IMR-90 (cell line): Measurements from ENCODE around the gene PNKP. TPM values are rescaled to one million over a fixed set of nuclear protein-coding genes. Genes with fewer than 3 reads are reported as not detected.

ENCODE experiments used
- ATAC-seq: fragments of 200-7000 bp; cut with Tn5 transposase; 2 replicates; pipeline ENCODE4 v1.9.1; 2020; ENCODE audit warnings: low read depth, mild to moderate bottlenecking, moderate library complexity
- BruUV-seq: library from RNA; stranded (reverse); fragments of 400-500 nt; replicated peaks from 2 replicates; lab custom pipeline; 2021; lab: Mats Ljungman, UMichigan
- CTCF ChIA-PET: fragments of 300-600 bp; formaldehyde crosslinking; extraction: SDS; loops from one replicate; lab custom pipeline; 2021; ENCODE audit warnings: antibody characterized with exemption; lab: Yijun Ruan, JAX
- POLR2A ChIA-PET: fragments of 300-600 bp; sonication (Branson Sonifier 250); formaldehyde crosslinking; loops from one replicate; lab custom pipeline; 2022; ENCODE audit warnings: antibody characterized with exemption; ENCODE audit not compliant: unreplicated experiment; lab: Charles Lee
- DNase-seq: peaks from one replicate; pipeline ENCODE4 v3.0.0; 2013
- H2AFZ ChIP-seq: replicated peaks from 2 replicates; pipeline ENCODE3; 2013; ENCODE audit warnings: low read length, mild to moderate bottlenecking; ENCODE audit not compliant: poor library complexity
- H2AK5ac ChIP-seq: 2 replicates; pipeline ENCODE4 v1.6.1; 2013; ENCODE audit warnings: low read depth, low read length, inconsistent platforms
- H2AK9ac ChIP-seq: replicated peaks from 2 replicates; pipeline ENCODE3; 2013; ENCODE audit warnings: mild to moderate bottlenecking, low read depth, low read length, moderate library complexity; ENCODE audit not compliant: poor library complexity
- H2BK120ac ChIP-seq: 2 replicates; pipeline ENCODE4 v1.6.1; 2013; ENCODE audit warnings: low read depth, low read length, inconsistent platforms
- H2BK15ac ChIP-seq: 3 replicates; pipeline ENCODE4 v1.6.1; 2013; ENCODE audit warnings: low read depth, low read length, inconsistent platforms
- H2BK20ac ChIP-seq: 2 replicates; pipeline ENCODE4 v1.6.1; 2013; ENCODE audit warnings: low read depth, mild to moderate bottlenecking, inconsistent platforms, low read length, moderate library complexity
- H2BK5ac ChIP-seq: 2 replicates; pipeline ENCODE4 v1.6.1; 2013; ENCODE audit warnings: mild to moderate bottlenecking, low read depth, low read length, inconsistent platforms; ENCODE audit not compliant: poor library complexity, severe bottlenecking
- H3K14ac ChIP-seq: replicated peaks from 2 replicates; pipeline ENCODE4 v1.6.1; 2013; ENCODE audit warnings: low read depth, low read length, inconsistent platforms
- H3K18ac ChIP-seq: 2 replicates; pipeline ENCODE4 v1.6.1; 2013; ENCODE audit warnings: low read depth, low read length, control low read depth
- H3K23ac ChIP-seq: 2 replicates; pipeline ENCODE4 v1.6.1; 2013; ENCODE audit warnings: low read depth, low read length, inconsistent platforms
- H3K27ac ChIP-seq: 2 replicates; pipeline ENCODE4 v1.5.1; 2013; ENCODE audit warnings: mild to moderate bottlenecking, control low read depth, low read length; ENCODE audit not compliant: insufficient read depth
- H3K27me3 ChIP-seq: 2 replicates; pipeline ENCODE4 v1.6.1; 2013; ENCODE audit warnings: low read length; ENCODE audit not compliant: control insufficient read depth, insufficient read depth
- H3K36me3 ChIP-seq: 2 replicates; pipeline ENCODE4 v1.6.1; 2013; ENCODE audit warnings: low read length, mixed read lengths; ENCODE audit not compliant: control insufficient read depth, insufficient read depth
- H3K4ac ChIP-seq: 2 replicates; pipeline ENCODE4 v1.6.1; 2013; ENCODE audit warnings: low read depth, low read length, inconsistent platforms
- H3K4me1 ChIP-seq: 2 replicates; pipeline ENCODE4 v1.6.1; 2013; ENCODE audit warnings: low read length, mixed read lengths; ENCODE audit not compliant: control insufficient read depth, insufficient read depth
- H3K4me2 ChIP-seq: 2 replicates; pipeline ENCODE4 v1.6.1; 2013; ENCODE audit warnings: low read depth, mild to moderate bottlenecking, control low read depth, low read length, moderate library complexity
- H3K4me3 ChIP-seq: 2 replicates; pipeline ENCODE4 v1.5.1; 2013; ENCODE audit warnings: low read depth, mild to moderate bottlenecking, control low read depth, low read length, moderate library complexity; ENCODE audit not compliant: insufficient read depth
- H3K56ac ChIP-seq: 2 replicates; pipeline ENCODE4 v1.6.1; 2013; ENCODE audit warnings: low read length, inconsistent platforms; ENCODE audit not compliant: insufficient read depth; ENCODE audit errors: extremely low read depth
- H3K79me1 ChIP-seq, 2 experiments: 2 replicates each; pipeline ENCODE4 v1.6.1; 2013; ENCODE audit warnings: low read length in 2 of 2, inconsistent platforms in 1 of 2, low read depth in 1 of 2
- H3K9ac ChIP-seq: 2 replicates; pipeline ENCODE4 v1.6.1; 2013; ENCODE audit warnings: low read depth, low read length, control low read depth
- H3K9me1 ChIP-seq: 2 replicates; pipeline ENCODE4 v1.6.1; 2013; ENCODE audit warnings: low read length, inconsistent platforms; ENCODE audit not compliant: insufficient read depth
- H3K9me3 ChIP-seq: 2 replicates; pipeline ENCODE4 v1.6.1; 2013; ENCODE audit warnings: low read length; ENCODE audit not compliant: control insufficient read depth, insufficient read depth
- H4K20me1 ChIP-seq: 2 replicates; pipeline ENCODE4 v1.6.1; 2013; ENCODE audit warnings: low read length, inconsistent platforms; ENCODE audit not compliant: insufficient read depth
- H4K5ac ChIP-seq: 2 replicates; pipeline ENCODE4 v1.6.1; 2013; ENCODE audit warnings: mild to moderate bottlenecking, low read depth, low read length, control low read depth
- H4K8ac ChIP-seq, 2 experiments: 2 replicates each; pipeline ENCODE4 v1.6.1; 2013; ENCODE audit warnings: low read depth in 2 of 2, low read length in 2 of 2, control low read depth in 1 of 2, inconsistent platforms in 1 of 2
- H4K91ac ChIP-seq: 2 replicates; pipeline ENCODE4 v1.6.1; 2013; ENCODE audit warnings: low read depth, low read length, inconsistent platforms; ENCODE audit not compliant: insufficient read depth
- BHLHE40 ChIP-seq: fragments of 150-350 bp; IDR thresholded peaks from 2 replicates; pipeline ENCODE4 v1.6.1; 2016; ENCODE audit warnings: mild to moderate bottlenecking, low read depth, low read length
- CEBPB ChIP-seq: IDR thresholded peaks from 2 replicates; pipeline ENCODE4 v1.6.1; 2012; ENCODE audit warnings: low read depth, low read length, improper control_type of control experiment
- CHD1 ChIP-seq: IDR thresholded peaks from 2 replicates; pipeline ENCODE4 v1.6.1; 2012; ENCODE audit warnings: low read depth, low read length, improper control_type of control experiment
- CTCF ChIP-seq: conservative IDR thresholded peaks from 2 replicates; pipeline ENCODE4 v1.5.1; 2012; ENCODE audit warnings: mild to moderate bottlenecking, low read depth, low read length, improper control_type of control experiment
- ELK1 ChIP-seq: fragments of 150-350 bp; IDR thresholded peaks from 2 replicates; pipeline ENCODE4 v1.6.1; 2016; ENCODE audit warnings: low read depth, mild to moderate bottlenecking, low read length, moderate library complexity, borderline replicate concordance
- FOS ChIP-seq: fragments of 150-350 bp; IDR thresholded peaks from 2 replicates; pipeline ENCODE4 v1.6.1; 2016; ENCODE audit warnings: low read depth, low read length
- MAFK ChIP-seq: IDR thresholded peaks from 2 replicates; pipeline ENCODE4 v1.6.1; 2012; ENCODE audit warnings: low read depth, low read length, improper control_type of control experiment
- MAZ ChIP-seq: IDR thresholded peaks from 2 replicates; pipeline ENCODE4 v1.6.1; 2012; ENCODE audit warnings: low read depth, mild to moderate bottlenecking, low read length, improper control_type of control experiment, moderate library complexity, borderline replicate concordance
- MXI1 ChIP-seq: IDR thresholded peaks from 2 replicates; pipeline ENCODE4 v1.6.1; 2012; ENCODE audit warnings: low read depth, mild to moderate bottlenecking, low read length, moderate library complexity, borderline replicate concordance
- NFE2L2 ChIP-seq: fragments of 150-350 bp; IDR thresholded peaks from 2 replicates; pipeline ENCODE4 v1.6.1; 2016; ENCODE audit warnings: low read depth, mild to moderate bottlenecking, low read length
- POLR2A ChIP-seq: IDR thresholded peaks from 2 replicates; pipeline ENCODE4 v1.6.1; 2012; ENCODE audit warnings: mild to moderate bottlenecking, low read depth, low read length
- RAD21 ChIP-seq: IDR thresholded peaks from 2 replicates; pipeline ENCODE4 v1.6.1; 2012; ENCODE audit warnings: low read length, improper control_type of control experiment
- RCOR1 ChIP-seq: IDR thresholded peaks from 2 replicates; pipeline ENCODE4 v1.6.1; 2012; ENCODE audit warnings: mild to moderate bottlenecking, low read length, improper control_type of control experiment; ENCODE audit not compliant: insufficient replicate concordance
- RFX5 ChIP-seq: IDR thresholded peaks from 2 replicates; pipeline ENCODE4 v1.8.0; 2012; ENCODE audit warnings: low read depth, mild to moderate bottlenecking, low read length, moderate library complexity
- SMC3 ChIP-seq: fragments of 150-350 bp; IDR thresholded peaks from 2 replicates; pipeline ENCODE4 v1.6.1; 2016; ENCODE audit warnings: low read depth, mild to moderate bottlenecking, antibody characterized with exemption, low read length, moderate library complexity
- WGBS, 2 experiments: methylation state at CpG; one replicate each; pipeline versions ENCODE4 v1.1.5 to v1.1.7; 2013; ENCODE audit warnings: missing lambda C conversion rate in 2 of 2; ENCODE audit not compliant: insufficient read length in 1 of 2; ENCODE audit errors: extremely low coverage in 2 of 2; 5-methylcytosine and 5-hydroxymethylcytosine counted together
- dilution Hi-C: fragments of 300-500 bp; cut with HindIII; formaldehyde crosslinking; loops from one replicate; pipeline ENCODE4 v1.14.3; 2018; ENCODE audit warnings: low sequenced_read_pairs; ENCODE audit not compliant: unreplicated experiment
- in situ Hi-C: fragments of 300-500 bp; cut with MboI; formaldehyde crosslinking; loops from 3 replicates; pipeline ENCODE4 v1.14.3; 2019; ENCODE audit warnings: low sequenced_read_pairs, inconsistent platforms, mixed read lengths
- intact Hi-C: fragments of 100-400 bp; cut with micrococcal nuclease; formaldehyde crosslinking; loops from 2 replicates; pipeline ENCODE4 v1.10.0; 2022
- polyA plus RNA-seq, 3 experiments: library from polyadenylated mRNA; depleted of rRNA; stranded (reverse); fragments of >200 nt; gene quantifications; 2 replicates each; pipeline ENCODE4 v1.2.3, GENCODE V29; 2012; ENCODE audit warnings: low replicate concordance in 1 of 3
- total RNA-seq: library from RNA; depleted of rRNA; stranded (reverse); fragments of >200 nt; gene quantifications from 2 replicates; pipeline ENCODE4 v1.2.3, GENCODE V29; 2012
- TF ChIP-seq, protein P1 (sequence below): fragments of 150-350 bp; IDR thresholded peaks from 2 replicates; pipeline ENCODE4 v1.6.1; 2017; ENCODE audit warnings: mild to moderate bottlenecking, antibody characterized with exemption, low read length, low read depth

PNKP gene
- total and polyA plus RNA-seq, 2 of the 4 experiments (the other 2 are of a cell fraction) = 14.2 to 25.0 TPM

GRCh38 chr19:49824662-49825061 is 42.7 kb downstream of the PNKP start:
- Histone ChIP-seq H3K36me3 (peaks cover 34% of the 10 kb centered on the region), H4K20me1 (peaks cover 26% of the 10 kb centered on the region), H3K27me3 (no peaks in the 10 kb centered on the region), H3K4ac (no peak overlapping the region), H3K4me3 (no peak overlapping the region), H3K4me2 (no peak overlapping the region), H2AFZ (no peak overlapping the region), H4K8ac (no peak overlapping the region), H3K9me3 (no peaks in the 10 kb centered on the region), H4K91ac (no peak overlapping the region), H3K18ac (no peak overlapping the region), H2BK5ac (no peak overlapping the region), H3K9ac (no peak overlapping the region), H3K14ac (no peak overlapping the region), H2BK120ac (no peak overlapping the region), H3K9me1 (no peaks in the 10 kb centered on the region; the same call in 1 of the 2 replicates), H3K56ac (no peak overlapping the region), H4K5ac (no peak overlapping the region), H3K79me1 (peaks cover 15 to 69% of the 10 kb centered on the region in 2 experiments), H2AK9ac (no peak overlapping the region), H3K23ac (no peak overlapping the region), H2AK5ac (no peak overlapping the region), H3K4me1 (no peaks in the 10 kb centered on the region), H2BK20ac (no peak overlapping the region), H3K27ac (no peak overlapping the region), H2BK15ac (no peak overlapping the region)
- DNase-seq = no peak
- 80% methylated on average over 1 of the region's 6 CpGs; no CpG with 5 or more reads in 1 of the 2 experiments for WGBS, 2 experiments
- intact Hi-C loops = no loop called here
- no peak for ATAC-seq
- no TSS peak for BruUV-seq
- ChIA-PET POLR2A (no interaction called here), CTCF (no interaction called here)
- dilution Hi-C loops = no loop called here
- in situ Hi-C loops = no loop called here
- no peak for TF ChIP-seq RAD21
- TF ChIP-seq MXI1 = no peak
- TF ChIP-seq RFX5 = no peak
- TF ChIP-seq FOS = no peak
- no peak for TF ChIP-seq CTCF
- TF ChIP-seq NFE2L2 = no peak
- no peak for TF ChIP-seq BHLHE40
- no peak for TF ChIP-seq POLR2A
- TF ChIP-seq, protein P1, sequence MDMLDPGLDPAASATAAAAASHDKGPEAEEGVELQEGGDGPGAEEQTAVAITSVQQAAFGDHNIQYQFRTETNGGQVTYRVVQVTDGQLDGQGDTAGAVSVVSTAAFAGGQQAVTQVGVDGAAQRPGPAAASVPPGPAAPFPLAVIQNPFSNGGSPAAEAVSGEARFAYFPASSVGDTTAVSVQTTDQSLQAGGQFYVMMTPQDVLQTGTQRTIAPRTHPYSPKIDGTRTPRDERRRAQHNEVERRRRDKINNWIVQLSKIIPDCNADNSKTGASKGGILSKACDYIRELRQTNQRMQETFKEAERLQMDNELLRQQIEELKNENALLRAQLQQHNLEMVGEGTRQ = no peak
- no peak for TF ChIP-seq RCOR1
- TF ChIP-seq CEBPB = no peak
- no peak for TF ChIP-seq MAZ
- TF ChIP-seq ELK1 = no peak
- TF ChIP-seq MAFK = no peak
- no peak for TF ChIP-seq CHD1
- TF ChIP-seq SMC3 = no peak
